SH-SY5Y (cell line): Measurements from ENCODE around the gene INHBE.

Experiments
- GATA2 ChIP-seq: IDR thresholded peaks from 2 replicates; pipeline ENCODE4 v1.6.1; 2011; ENCODE audit warnings: mild to moderate bottlenecking, low read depth, low read length
- GATA3 ChIP-seq: IDR thresholded peaks from 2 replicates; pipeline ENCODE4 v1.6.1; 2011; ENCODE audit warnings: low read depth, mild to moderate bottlenecking, low read length, moderate library complexity

GRCh38 chr12:57491393-57492280 lies 36.5 kb downstream of the INHBE start:
- TF ChIP-seq GATA2 (no peak), GATA3 (no peak)
